ENCODE measurements around the gene ARID1B. TPM values are rescaled to one million over a fixed set of nuclear protein-coding genes. Genes with fewer than 3 reads are reported as not detected.

The ARID1B gene
- total and polyA plus RNA-seq, 10 of the 15 experiments (the other 5 are each of a cell fraction or from before 2014, with no cell fraction given) = 24.7 to 133 (median 54.6) TPM

DNA sequence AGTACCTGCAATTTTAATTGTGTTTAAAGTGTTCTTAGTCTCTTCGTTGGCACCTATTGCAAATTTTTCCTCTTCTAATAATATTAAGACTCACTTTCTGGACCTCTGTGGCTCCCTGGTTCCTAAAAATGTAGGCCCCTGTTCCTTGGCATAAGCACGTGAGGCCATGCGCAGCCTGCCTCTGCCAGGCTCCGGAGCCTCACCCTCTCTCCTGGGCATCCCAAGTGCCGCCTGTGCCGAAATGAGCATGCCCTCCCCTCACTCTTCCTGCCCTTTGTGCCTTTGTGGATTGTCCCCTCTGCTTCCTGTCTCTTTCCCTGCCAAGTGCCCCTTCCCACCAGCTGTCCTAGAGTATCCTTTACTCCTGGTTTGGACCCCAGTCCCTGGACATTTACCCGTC lies 300.1 kb downstream of the ARID1B start (continued):
- TF ChIP-seq IRF5 (IDR thresholded peaks at IDR 0.05; ENCODE audit: borderline replicate concordance) = no peak
- TF ChIP-seq EED (IDR thresholded peaks at IDR 0.05; ENCODE audit: low read depth) = no peak
- TF ChIP-seq ZNF384 (IDR thresholded peaks at IDR 0.05; ENCODE audit: borderline replicate concordance, low read depth, low read length) = no peak
- no peak for TF ChIP-seq TBL1XR1 (IDR thresholded peaks at IDR 0.05; ENCODE audit: low read depth, low read length)

DNA sequence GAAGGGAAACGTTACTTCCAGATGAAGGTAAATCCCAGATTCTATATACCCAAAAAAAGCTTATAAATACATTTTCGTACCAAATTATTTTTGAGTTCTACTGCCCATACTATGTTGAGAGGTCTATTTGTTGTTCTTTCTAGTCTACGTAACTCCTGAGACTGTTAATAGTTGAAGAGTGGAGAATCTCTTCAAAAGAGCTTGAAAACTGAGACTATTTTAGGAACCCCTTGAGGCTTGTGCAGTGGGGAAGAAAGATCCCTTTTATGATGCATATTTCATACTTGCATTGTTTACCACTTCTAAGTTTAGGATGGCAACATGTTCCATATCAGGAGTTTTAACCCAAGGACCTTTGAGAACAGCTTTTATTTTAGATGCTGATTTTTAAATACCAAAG lies 301.1 kb downstream of the ARID1B start:
- ChIA-PET SMC1A (ENCODE audit: uncharacterized antibody, unreplicated experiment) (interaction anchor here (0.5 to 2.4 kb wide), 4 partner anchors 9 to 28 kb away, joined by 3 to 15 read pairs (median 6); no protein-coding TSS in a partner anchor), RAD21 (ENCODE audit: unreplicated experiment) (no interaction called here), POLR2A (interaction anchor here (0.9 to 2.1 kb wide), 3 partner anchors 9 to 19 kb away, joined by 3 to 8 read pairs (median 4); no protein-coding TSS in a partner anchor), CTCF (interaction anchor here (0.8 to 3.3 kb wide), 4 partner anchors 11 to 44 kb away, joined by 3 to 11 read pairs (median 6); no protein-coding TSS in a partner anchor)
- in situ Hi-C loops (cut with MboI) = no loop called here
- 84% methylated on average over 3 of the region's 3 CpGs for WGBS (ENCODE audit: insufficient coverage, insufficient replicate concordance, low lambda C conversion rate, missing lambda C conversion rate)
- Histone ChIP-seq H3K27ac (ENCODE audit: control insufficient read depth, insufficient read depth) (no peak overlapping the region), H2AFZ (ENCODE audit: control insufficient read depth, low read depth, low read length) (no peak overlapping the region), H3K9me3 (replicated peaks; ENCODE audit: control insufficient read depth, insufficient read depth, low read length) (no peaks in the 10 kb centered on the region), H4K20me1 (ENCODE audit: control insufficient read depth, insufficient read depth) (peaks cover 9% of the 10 kb centered on the region), H3K4me1 (ENCODE audit: control insufficient read depth, insufficient read depth, low read length) (peaks cover 19% of the 10 kb centered on the region), H3K79me2 (ENCODE audit: control insufficient read depth, insufficient read depth, low read length) (peaks cover 12% of the 10 kb centered on the region), H3K9ac (ENCODE audit: control insufficient read depth, insufficient read depth, low read length) (no peak overlapping the region), H3K36me3 (ENCODE audit: control insufficient read depth in 2 of 2, insufficient read depth in 2 of 2, low read length in 1 of 2) (peaks cover 0 to 1% of the 10 kb centered on the region in 2 experiments; a peak in 2 of 4 replicates), H3K4me2 (ENCODE audit: control insufficient read depth, insufficient read depth) (no peak overlapping the region), H3K27me3 (replicated peaks in 1 of 2; ENCODE audit: control insufficient read depth in 2 of 2, insufficient read depth in 2 of 2, low read length in 1 of 2) (no peaks in the 10 kb centered on the region), H3K4me3 (no peak overlapping the region)
- intact Hi-C loops (cut with micrococcal nuclease; ENCODE audit: unreplicated experiment) = no loop called here
- DNase-seq (ENCODE audit: low read depth, low spot score) (no peak), FAIRE-seq (no peak), ATAC-seq (no peak)
- BruUV-seq (replicated peaks) = no TSS peak
- no peak for TF ChIP-seq SPI1 (IDR thresholded peaks at IDR 0.05; ENCODE audit: borderline replicate concordance, insufficient read depth, low read depth, low read length)
- no peak for TF ChIP-seq CBX5 (IDR thresholded peaks at IDR 0.05; ENCODE audit: low read depth)
- no peak for TF ChIP-seq KAT2A (conservative IDR thresholded peaks at IDR 0.05; ENCODE audit: control insufficient read depth, low read depth, low read length)
- no peak for TF ChIP-seq FOXK2 (IDR thresholded peaks at IDR 0.05)
- TF ChIP-seq ASH2L (IDR thresholded peaks at IDR 0.05; ENCODE audit: borderline replicate concordance, low read depth) = no peak

All from GM12878 (cell line).